HCT116 (cell line): ENCODE data around the gene CACNA2D2. TPM values are rescaled to one million over a fixed set of nuclear protein-coding genes. Genes with fewer than 3 reads are reported as not detected.

Experiments used
- ATAC-seq: fragments of 200-7000 bp; cut with Tn5 transposase; 2 replicates; pipeline ENCODE4 v1.9.1; 2020; ENCODE audit warnings: mild to moderate bottlenecking, moderate library complexity
- BruUV-seq: library from RNA; stranded (reverse); fragments of 400-500 nt; replicated peaks from 2 replicates; lab custom pipeline; 2021; lab: Mats Ljungman, UMichigan
- CTCF ChIA-PET: fragments of 300-600 bp; sonication (Branson Sonifier 250); formaldehyde crosslinking; loops from one replicate; lab custom pipeline; 2021; ENCODE audit warnings: antibody characterized with exemption; lab: Charles Lee
- POLR2A ChIA-PET: fragments of 300-600, 350-600 bp; sonication (Branson Sonifier 250); formaldehyde crosslinking; loops from one replicate; lab custom pipeline; 2021; ENCODE audit warnings: antibody characterized with exemption; lab: Charles Lee
- RAD21 ChIA-PET, 2 experiments: fragments of 300-600 bp; sonication (Branson Sonifier 250); formaldehyde crosslinking; loops; one replicate each; lab custom pipeline; 2023; ENCODE audit warnings: low total read pairs in 2 of 2; ENCODE audit not compliant: uncharacterized antibody in 2 of 2, unreplicated experiment in 2 of 2, low non-redundant PET in 1 of 2; lab: Charles Lee
- DNase-seq: peaks from one replicate; pipeline ENCODE4 v3.0.0-alpha.2; 2010; ENCODE audit warnings: low read depth, low spot score
- H2AFZ ChIP-seq: fragments of 200-600 bp; shearing (Covaris generic), sonication (generic); 2 replicates; pipeline ENCODE4 v1.6.1; 2017; ENCODE audit warnings: low read depth, mixed run types, mixed read lengths, antibody characterized with exemption, low read length; ENCODE audit not compliant: poor library complexity, severe bottlenecking
- H3K27ac ChIP-seq: 2 replicates; pipeline ENCODE4 v1.5.1; 2012; ENCODE audit warnings: low read depth, low read length
- H3K27me3 ChIP-seq: fragments of 200-600 bp; sonication (generic); 2 replicates; pipeline ENCODE4 v1.6.1; 2016; ENCODE audit warnings: mixed run types, low read length, mixed read lengths; ENCODE audit not compliant: insufficient read depth
- H3K36me3 ChIP-seq, 2 experiments: fragments of 200-500 bp in 1 of 2; fragments of 200-600 bp in 1 of 2; sonication (Bioruptor generic) in 1 of 2; sonication (generic) in 1 of 2; 2 replicates each; pipeline versions ENCODE4 v1.5.1 to v1.6.1; 2014 to 2016; ENCODE audit warnings: low read length in 2 of 2, inconsistent platforms in 1 of 2, mixed read lengths in 1 of 2, mixed run types in 1 of 2; ENCODE audit not compliant: insufficient read depth in 2 of 2, control insufficient read depth in 1 of 2
- H3K4me1 ChIP-seq, 2 experiments: fragments of 200-600 bp in 1 of 2; sonication (generic) in 1 of 2; 2 replicates each; pipeline versions ENCODE4 v1.5.1 to v1.6.1; 2012 to 2017; ENCODE audit warnings: low read length in 2 of 2, inconsistent platforms in 1 of 2, mild to moderate bottlenecking in 1 of 2, mixed read lengths in 1 of 2, mixed run types in 1 of 2, moderate library complexity in 1 of 2; ENCODE audit not compliant: insufficient read depth in 2 of 2, control insufficient read depth in 1 of 2
- H3K4me2 ChIP-seq: fragments of 200-600 bp; sonication (generic); 2 replicates; pipeline ENCODE4 v1.6.1; 2017; ENCODE audit warnings: mixed run types, low read length, mixed read lengths
- H3K4me3 ChIP-seq, 2 experiments: fragments of 200-600 bp in 1 of 2; sonication (generic) in 1 of 2; replicated peaks in 1 of 2; 2 replicates each; pipeline ENCODE4 v1.5.1; 2011 to 2016; ENCODE audit warnings: low read length in 2 of 2, control low read depth in 1 of 2, low read depth in 1 of 2, mild to moderate bottlenecking in 1 of 2, mixed read lengths in 1 of 2, mixed run types in 1 of 2
- H3K79me2 ChIP-seq: fragments of 200-600 bp; sonication (generic); 2 replicates; pipeline ENCODE4 v1.6.1; 2017; ENCODE audit warnings: mild to moderate bottlenecking, mixed run types, low read length, moderate library complexity, mixed read lengths; ENCODE audit not compliant: insufficient read depth
- H3K9ac ChIP-seq: fragments of 200-600 bp; sonication (generic); 2 replicates; pipeline ENCODE4 v1.6.1; 2016; ENCODE audit warnings: low read length, mixed read lengths
- H3K9me2 ChIP-seq: fragments of 200-600 bp; sonication (generic), shearing (Covaris generic); 2 replicates; pipeline ENCODE4 v1.6.1; 2017; ENCODE audit warnings: mixed run types, mild to moderate bottlenecking, moderate library complexity; ENCODE audit not compliant: insufficient read depth
- H3K9me3 ChIP-seq, 2 experiments: fragments of 200-500 bp in 1 of 2; fragments of 200-600 bp in 1 of 2; sonication (Bioruptor generic) in 1 of 2; sonication (generic) in 1 of 2; 2 replicates each; pipeline ENCODE4 v1.6.1; 2014 to 2017; ENCODE audit warnings: low read length in 2 of 2, mixed read lengths in 2 of 2, inconsistent platforms in 1 of 2, low read depth in 1 of 2, mild to moderate bottlenecking in 1 of 2, mixed run types in 1 of 2, moderate library complexity in 1 of 2; ENCODE audit not compliant: control insufficient read depth in 1 of 2, insufficient read depth in 1 of 2
- H4K20me1 ChIP-seq: fragments of 200-600 bp; sonication (generic), shearing (Covaris generic); 2 replicates; pipeline ENCODE4 v1.6.1; 2017; ENCODE audit warnings: mixed run types, mild to moderate bottlenecking, moderate library complexity; ENCODE audit not compliant: insufficient read depth
- CBX3 ChIP-seq: IDR thresholded peaks from 2 replicates; pipeline ENCODE4 v1.6.1; 2012; ENCODE audit warnings: low read depth
- ELF1 ChIP-seq: IDR thresholded peaks from 2 replicates; pipeline ENCODE4 v1.6.1; 2012; ENCODE audit warnings: low read depth, borderline replicate concordance
- ZNF274 ChIP-seq: fragments of 200-500 bp; sonication (Bioruptor generic); IDR thresholded peaks from 2 replicates; pipeline ENCODE4 v1.6.1; 2014; ENCODE audit warnings: mild to moderate bottlenecking, low read depth, low read length, inconsistent platforms
- intact Hi-C: fragments of 100-400 bp; cut with micrococcal nuclease; formaldehyde crosslinking; loops from 2 replicates; pipeline ENCODE4 v1.10.0; 2022
- total RNA-seq: library from RNA; stranded (reverse); gene quantifications from one replicate; pipeline ENCODE4 v1.2.1, GENCODE V29; 2021; ENCODE audit not compliant: unreplicated experiment
- TF ChIP-seq, protein P1 (sequence below), 3 experiments: fragments of 200-600 bp in 1 of 3; sonication (generic) in 1 of 3; IDR thresholded peaks in 2 of 3; conservative IDR thresholded peaks in 1 of 3; 2 replicates each; pipeline ENCODE4 v1.5.1; 2012 to 2017; ENCODE audit warnings: low read depth in 2 of 3, low read length in 2 of 3, antibody characterized with exemption in 1 of 3, borderline replicate concordance in 1 of 3, control low read depth in 1 of 3, mild to moderate bottlenecking in 1 of 3, mixed read lengths in 1 of 3, mixed run types in 1 of 3, moderate library complexity in 1 of 3; ENCODE audit not compliant: insufficient read depth in 1 of 3

CACNA2D2 gene
- total RNA-seq, 1 experiment from 2014 or later, result 10.2 TPM

GRCh38 chr3:50354850-50355249, 148.6 kb downstream of the CACNA2D2 start:
- no peak overlapping the region for H3K9ac ChIP-seq
- H4K20me1 ChIP-seq, result no peaks in the 10 kb centered on the region

GRCh38 chr3:50354186-50354764, 149.2 kb downstream of the CACNA2D2 start:
- CTCF ChIA-PET, result interaction anchor here (2.0 kb wide), 1 partner anchor 17 kb away, joined by 8 read pairs; no protein-coding TSS in a partner anchor
- Histone ChIP-seq H3K36me3 (peaks cover 14 to 31% of the 10 kb centered on the region in 2 experiments; a peak in 3 of 4 replicates), H4K20me1 (no peaks in the 10 kb centered on the region), H3K9me3 (no peaks in the 10 kb centered on the region), H3K27me3 (no peaks in the 10 kb centered on the region), H2AFZ (no peak overlapping the region), H3K79me2 (peaks cover 62% of the 10 kb centered on the region), H3K9ac (no peak overlapping the region), H3K4me3 (no peak overlapping the region), H3K4me1 (peaks cover 12 to 52% of the 10 kb centered on the region in 2 experiments; a peak in 3 of 4 replicates), H3K4me2 (no peak overlapping the region), H3K27ac (no peak overlapping the region), H3K9me2 (no peaks in the 10 kb centered on the region)
- BruUV-seq, result no TSS peak
- ATAC-seq, result no peak
- intact Hi-C loops, result loop anchor here (10.0 kb wide), 1 partner anchor 1031 kb away; the partner anchor contains the start of gene MANF
- TF ChIP-seq ZNF274, result no peak
- RAD21 ChIA-PET, result no interaction called here
- DNase-seq, result no peak
- POLR2A ChIA-PET, result interaction anchor here (1.1 kb wide), 1 partner anchor 17 kb away, joined by 3 read pairs; no protein-coding TSS in a partner anchor

More at GRCh38 chr3:50354850-50355249, 148.6 kb downstream of the CACNA2D2 start:
- intact Hi-C loops, result loop anchor here (10.0 kb wide), 1 partner anchor 1030 kb away; the partner anchor contains the start of gene MANF
- H3K79me2 ChIP-seq, result peaks cover 61% of the 10 kb centered on the region
- ChIA-PET RAD21 (no interaction called here), CTCF (no interaction called here), POLR2A (no interaction called here)
- H2AFZ ChIP-seq, result no peak overlapping the region
- BruUV-seq, result no TSS peak
- no peak for ATAC-seq
- H3K27ac ChIP-seq, result no peak overlapping the region
- no peak for DNase-seq
- no peaks in the 10 kb centered on the region for H3K9me2 ChIP-seq
- peaks cover 12 to 51% of the 10 kb centered on the region in 2 experiments; a peak in 3 of 4 replicates for H3K4me1 ChIP-seq
- H3K4me2 ChIP-seq, result no peak overlapping the region
- H3K36me3 ChIP-seq, result peaks cover 14 to 31% of the 10 kb centered on the region in 2 experiments; a peak in 3 of 4 replicates
- H3K9me3 ChIP-seq, result no peaks in the 10 kb centered on the region
- H3K27me3 ChIP-seq, result no peaks in the 10 kb centered on the region
- H3K4me3 ChIP-seq, result no peak overlapping the region
- TF ChIP-seq CBX3 (no peak), ELF1 (no peak)
- TF ChIP-seq, protein P1, sequence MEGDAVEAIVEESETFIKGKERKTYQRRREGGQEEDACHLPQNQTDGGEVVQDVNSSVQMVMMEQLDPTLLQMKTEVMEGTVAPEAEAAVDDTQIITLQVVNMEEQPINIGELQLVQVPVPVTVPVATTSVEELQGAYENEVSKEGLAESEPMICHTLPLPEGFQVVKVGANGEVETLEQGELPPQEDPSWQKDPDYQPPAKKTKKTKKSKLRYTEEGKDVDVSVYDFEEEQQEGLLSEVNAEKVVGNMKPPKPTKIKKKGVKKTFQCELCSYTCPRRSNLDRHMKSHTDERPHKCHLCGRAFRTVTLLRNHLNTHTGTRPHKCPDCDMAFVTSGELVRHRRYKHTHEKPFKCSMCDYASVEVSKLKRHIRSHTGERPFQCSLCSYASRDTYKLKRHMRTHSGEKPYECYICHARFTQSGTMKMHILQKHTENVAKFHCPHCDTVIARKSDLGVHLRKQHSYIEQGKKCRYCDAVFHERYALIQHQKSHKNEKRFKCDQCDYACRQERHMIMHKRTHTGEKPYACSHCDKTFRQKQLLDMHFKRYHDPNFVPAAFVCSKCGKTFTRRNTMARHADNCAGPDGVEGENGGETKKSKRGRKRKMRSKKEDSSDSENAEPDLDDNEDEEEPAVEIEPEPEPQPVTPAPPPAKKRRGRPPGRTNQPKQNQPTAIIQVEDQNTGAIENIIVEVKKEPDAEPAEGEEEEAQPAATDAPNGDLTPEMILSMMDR (IDR thresholded peaks at IDR 0.05 in 2 of 3, conservative IDR thresholded peaks at IDR 0.05 in 1 of 3; ENCODE audit: borderline replicate concordance in 1 of 3, insufficient read depth in 1 of 3, low read depth in 2 of 3, low read length in 2 of 3), result no peak
